GM12873 (cell line): ENCODE measurements around the gene CCDC106.

ENCODE experiments used
- TF ChIP-seq, protein P1 (sequence below): IDR thresholded peaks from 2 replicates; pipeline ENCODE4 v1.5.1; 2012; ENCODE audit warnings: low read depth, mild to moderate bottlenecking, moderate library complexity, low read length, control low read depth; ENCODE audit not compliant: insufficient read depth; ENCODE audit errors: missing control alignments

Gene CCDC106

DNA sequence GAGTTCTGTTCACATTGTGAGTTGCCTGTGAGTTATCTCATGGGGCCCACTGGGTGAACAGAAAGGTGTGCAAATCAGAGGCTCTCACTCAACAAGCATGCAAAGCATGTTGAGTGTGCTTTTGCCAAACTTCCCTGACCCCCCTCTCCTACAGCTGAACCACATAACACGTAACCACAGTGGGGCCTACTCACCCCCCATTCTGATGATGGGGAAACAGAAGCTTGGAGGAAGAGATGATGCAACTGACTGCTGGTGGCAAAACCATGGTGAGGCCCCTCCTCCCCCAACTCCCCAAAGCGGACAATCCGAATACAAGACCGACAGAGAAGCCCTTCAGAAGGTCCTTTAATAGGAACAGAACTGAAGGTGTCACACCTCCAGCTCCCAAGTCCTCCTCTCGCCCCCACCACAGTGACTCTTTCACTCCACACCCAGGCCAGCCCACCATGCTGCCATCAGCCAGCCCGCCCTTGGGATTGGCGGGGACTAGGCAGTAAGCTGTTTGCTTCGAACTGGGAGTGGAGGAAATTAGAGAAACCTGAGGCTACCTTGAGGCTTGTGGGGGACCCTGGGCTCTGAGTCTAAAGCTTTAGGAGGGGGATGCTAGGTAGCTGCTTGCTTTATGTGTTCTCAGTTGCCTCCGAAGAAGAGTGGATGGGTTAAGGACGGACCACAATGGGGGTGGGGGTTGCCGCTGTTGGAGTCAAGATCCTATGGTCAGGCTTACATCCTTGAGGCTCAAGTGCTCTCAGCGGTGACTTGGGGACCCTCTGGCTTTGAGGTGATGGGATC lies 27.4 kb upstream of the CCDC106 start:
- TF ChIP-seq, protein P1, sequence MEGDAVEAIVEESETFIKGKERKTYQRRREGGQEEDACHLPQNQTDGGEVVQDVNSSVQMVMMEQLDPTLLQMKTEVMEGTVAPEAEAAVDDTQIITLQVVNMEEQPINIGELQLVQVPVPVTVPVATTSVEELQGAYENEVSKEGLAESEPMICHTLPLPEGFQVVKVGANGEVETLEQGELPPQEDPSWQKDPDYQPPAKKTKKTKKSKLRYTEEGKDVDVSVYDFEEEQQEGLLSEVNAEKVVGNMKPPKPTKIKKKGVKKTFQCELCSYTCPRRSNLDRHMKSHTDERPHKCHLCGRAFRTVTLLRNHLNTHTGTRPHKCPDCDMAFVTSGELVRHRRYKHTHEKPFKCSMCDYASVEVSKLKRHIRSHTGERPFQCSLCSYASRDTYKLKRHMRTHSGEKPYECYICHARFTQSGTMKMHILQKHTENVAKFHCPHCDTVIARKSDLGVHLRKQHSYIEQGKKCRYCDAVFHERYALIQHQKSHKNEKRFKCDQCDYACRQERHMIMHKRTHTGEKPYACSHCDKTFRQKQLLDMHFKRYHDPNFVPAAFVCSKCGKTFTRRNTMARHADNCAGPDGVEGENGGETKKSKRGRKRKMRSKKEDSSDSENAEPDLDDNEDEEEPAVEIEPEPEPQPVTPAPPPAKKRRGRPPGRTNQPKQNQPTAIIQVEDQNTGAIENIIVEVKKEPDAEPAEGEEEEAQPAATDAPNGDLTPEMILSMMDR, result no peak

DNA sequence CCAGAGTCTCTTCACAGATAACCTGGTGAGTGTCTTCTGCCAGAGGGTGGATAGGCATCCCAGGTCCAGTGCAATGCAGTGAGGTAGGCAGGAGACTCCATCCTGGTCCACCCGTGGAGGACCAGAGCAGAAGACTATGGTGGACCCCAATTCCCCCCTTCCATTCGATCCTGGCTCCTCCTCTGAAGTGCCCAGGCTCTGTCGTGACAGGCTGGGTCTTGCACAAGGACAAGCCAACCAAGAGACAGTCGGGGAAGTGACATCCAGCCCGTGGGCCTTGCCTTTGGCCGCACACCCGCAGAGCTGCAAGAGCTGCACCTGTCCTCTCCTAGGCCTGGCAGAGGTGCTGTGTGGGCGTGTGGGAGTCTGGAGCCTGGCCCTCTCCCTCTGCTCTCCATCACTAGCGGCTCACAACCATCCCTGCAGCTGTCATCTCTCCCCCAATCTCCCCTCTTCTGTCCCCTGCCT lies 26.8 kb upstream of the CCDC106 start:
- TF ChIP-seq, protein P1, result no peak

DNA sequence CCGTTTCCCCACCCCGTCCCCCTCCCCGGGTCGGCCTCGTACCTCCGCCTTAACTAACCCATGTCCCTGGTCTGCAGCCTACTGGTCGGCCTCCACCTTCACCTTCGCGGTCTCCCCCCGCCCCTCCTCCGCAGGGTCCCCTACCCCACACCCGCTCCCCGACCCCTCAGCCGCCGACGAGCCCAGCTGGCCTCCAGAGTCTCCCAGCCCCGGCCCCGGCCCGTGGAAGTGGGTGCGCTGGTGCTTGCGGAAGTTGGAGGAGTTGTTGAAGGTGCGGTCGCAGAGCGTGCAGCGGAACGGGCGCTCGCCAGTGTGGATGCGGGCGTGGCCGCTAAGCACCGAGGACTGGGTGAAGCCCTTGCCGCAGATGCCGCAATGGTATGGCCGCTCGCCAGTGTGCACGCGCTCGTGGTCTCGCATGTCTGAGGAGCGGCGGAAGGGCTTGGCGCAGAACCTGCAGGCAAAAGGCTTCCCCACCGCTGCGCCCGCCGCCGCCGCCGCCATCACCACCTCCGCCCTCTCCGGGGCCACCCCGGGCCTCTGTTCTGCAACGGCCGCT lies 26.3 kb upstream of the CCDC106 start:
- TF ChIP-seq, protein P1, result no peak

DNA sequence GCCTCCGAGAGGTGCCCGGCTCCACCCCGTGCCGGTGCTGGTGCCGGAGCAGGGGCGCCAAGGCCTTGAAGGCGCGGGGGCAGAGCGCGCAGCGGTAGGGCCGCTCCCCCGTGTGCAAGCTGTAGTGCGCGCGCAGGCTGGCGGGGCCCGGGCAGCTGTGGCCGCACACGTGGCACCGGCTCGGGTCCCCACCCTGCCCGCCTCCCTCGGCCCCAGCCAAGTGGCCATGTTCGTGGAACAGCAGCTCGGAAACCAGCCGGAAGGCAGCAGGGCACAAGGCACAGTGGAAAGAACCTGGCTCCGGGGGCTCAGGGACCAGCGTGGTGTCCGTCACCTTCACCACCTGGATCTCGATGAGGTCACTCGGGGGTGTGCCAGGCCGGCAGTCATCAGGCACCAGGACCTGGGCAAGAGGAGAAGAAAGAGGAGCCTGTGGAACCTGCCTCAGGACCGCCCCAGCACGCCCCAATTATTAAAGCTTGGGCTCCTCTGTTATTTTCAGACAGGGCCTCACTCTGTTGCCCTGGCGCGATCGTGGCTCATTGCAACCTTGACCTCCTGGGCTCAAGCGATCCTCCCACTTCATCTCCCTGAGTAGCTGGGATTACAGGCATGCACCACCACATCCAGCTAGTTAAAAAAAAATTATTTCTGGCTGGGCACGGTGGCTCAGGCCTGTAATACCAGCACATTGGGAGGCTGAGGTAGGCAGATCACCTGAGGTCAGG lies 25.6 kb upstream of the CCDC106 start:
- TF ChIP-seq, protein P1, result no peak

DNA sequence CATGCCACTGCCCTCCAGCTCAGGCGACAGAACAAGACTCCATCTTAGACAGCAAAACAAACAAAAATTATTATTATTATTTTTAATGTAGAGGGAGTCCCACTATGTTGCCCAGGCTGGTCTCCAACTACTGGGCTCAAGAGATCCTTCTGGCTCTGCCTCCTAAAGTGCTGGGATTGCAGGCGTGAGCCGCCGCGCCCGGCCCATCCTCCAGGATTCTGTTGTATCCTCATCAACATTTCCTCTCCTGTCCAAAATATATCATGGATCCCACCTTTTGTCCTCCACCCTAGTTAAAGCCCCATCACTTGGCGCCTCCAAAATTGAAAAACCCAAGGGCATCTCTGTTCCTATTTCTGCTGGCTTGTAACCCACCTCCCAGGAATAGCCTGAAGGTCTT lies 24.9 kb upstream of the CCDC106 start:
- TF ChIP-seq, protein P1, result no peak

DNA sequence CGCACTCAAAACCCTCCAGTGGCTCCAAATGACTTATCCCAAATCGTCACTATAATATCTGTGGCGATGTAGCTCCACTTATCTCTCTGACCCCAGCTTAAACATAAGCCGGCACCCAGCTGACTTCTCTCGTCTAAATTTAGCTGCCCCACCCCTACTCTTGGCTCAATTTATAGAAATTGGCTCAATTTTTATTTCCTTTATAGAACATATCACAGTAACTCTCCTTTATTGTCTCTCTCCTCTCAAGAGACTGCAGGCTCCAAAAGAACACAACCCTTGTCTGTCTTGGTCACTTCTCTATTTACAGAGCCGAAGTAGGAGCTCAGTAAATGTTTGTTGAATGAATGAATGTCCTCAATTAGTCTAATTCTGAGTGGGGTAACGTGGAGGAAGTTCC lies 24.5 kb upstream of the CCDC106 start:
- TF ChIP-seq, protein P1, result no peak
